ENCODE measurements around the gene LRRC18. TPM values are rescaled to one million over a fixed set of nuclear protein-coding genes. Genes with fewer than 3 reads are reported as not detected.

LRRC18 gene
- not detected for total RNA-seq

DNA sequence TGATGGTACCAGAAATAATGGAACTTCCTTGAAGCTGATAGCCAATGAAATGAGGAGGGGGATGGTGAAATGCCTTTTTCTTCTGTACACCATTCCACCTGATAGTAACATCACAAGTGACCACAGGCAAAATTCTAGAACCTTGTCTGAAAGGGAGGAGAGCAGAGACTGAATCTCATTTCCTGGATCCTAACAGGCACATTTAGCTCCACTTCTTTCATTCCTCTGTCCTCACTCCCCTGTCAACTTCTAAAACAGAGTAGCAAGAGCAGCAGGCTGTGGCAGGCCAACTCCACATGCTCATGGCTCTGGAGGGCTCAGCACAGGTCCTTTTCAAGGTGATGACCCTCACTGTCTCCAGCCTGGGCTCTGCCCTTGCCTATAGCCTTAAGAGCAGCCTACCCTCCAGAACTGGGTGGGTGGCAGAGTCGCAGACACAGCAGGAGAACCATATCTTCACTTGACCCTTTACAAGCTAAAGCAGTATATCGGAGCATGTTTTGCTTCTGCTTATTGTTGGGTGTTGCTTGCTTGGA is at the start of gene LRRC18:
LRRC18 (minus strand) TSS at position 51 of the 536 bp plus-strand sequence. CDS start 25,685 bp downstream, outside the sequence.
- no peak for TF ChIP-seq POLR2A (IDR thresholded peaks at IDR 0.05; ENCODE audit: low read depth)
- no peak for TF ChIP-seq POLR2AphosphoS5 (IDR thresholded peaks at IDR 0.05)
- TF ChIP-seq EP300 (IDR thresholded peaks at IDR 0.05), result no peak
- no peak for TF ChIP-seq CTCF (IDR thresholded peaks at IDR 0.05)
- no peaks in the 10 kb centered on the region for H3K9me3 ChIP-seq
- WGBS, result 97% methylated on average over 2 of the region's 2 CpGs
- DNase-seq (ENCODE audit: extremely low spot score), result no peak
- H3K4me1 ChIP-seq, result no peaks in the 10 kb centered on the region
- no peak within 1 kb of the TSS for H3K4me3 ChIP-seq
- no peak within 1 kb of the TSS for H3K27ac ChIP-seq (replicated peaks in 1 of 4)
- intact Hi-C loops (cut with DNase I), result no loop called here
- no peaks in the 10 kb centered on the region for H3K27me3 ChIP-seq
- H3K36me3 ChIP-seq, result no peaks in the 10 kb centered on the region

DNA sequence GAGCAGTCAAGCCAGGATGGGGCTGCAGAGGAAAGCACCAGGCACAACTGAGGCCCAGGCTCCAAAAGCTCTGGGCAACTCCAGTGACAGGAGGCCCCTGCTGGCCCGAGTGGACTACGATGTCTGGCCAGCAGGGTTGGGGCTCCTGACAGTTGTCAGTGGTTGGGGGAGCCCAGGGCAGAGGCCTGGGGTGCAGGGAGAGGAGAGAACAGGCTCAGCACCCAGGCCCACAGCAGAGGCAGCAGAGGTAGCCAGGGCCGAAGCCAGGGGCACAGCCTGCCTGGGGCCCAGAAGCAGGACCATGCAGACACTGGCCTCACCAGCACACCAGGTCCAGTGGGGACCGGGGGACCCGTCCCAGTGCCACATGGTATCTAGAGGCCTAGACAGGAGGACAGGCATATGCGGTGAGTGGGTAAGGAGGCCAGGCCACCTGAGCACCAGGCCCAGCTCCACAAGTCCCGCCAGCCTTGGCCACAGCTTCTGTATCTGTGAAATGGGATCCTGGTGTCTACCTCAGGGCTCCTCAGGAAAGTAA is 46.0 kb upstream of the LRRC18 start:
- 94% methylated on average over 2 of the region's 7 CpGs for WGBS

DNA sequence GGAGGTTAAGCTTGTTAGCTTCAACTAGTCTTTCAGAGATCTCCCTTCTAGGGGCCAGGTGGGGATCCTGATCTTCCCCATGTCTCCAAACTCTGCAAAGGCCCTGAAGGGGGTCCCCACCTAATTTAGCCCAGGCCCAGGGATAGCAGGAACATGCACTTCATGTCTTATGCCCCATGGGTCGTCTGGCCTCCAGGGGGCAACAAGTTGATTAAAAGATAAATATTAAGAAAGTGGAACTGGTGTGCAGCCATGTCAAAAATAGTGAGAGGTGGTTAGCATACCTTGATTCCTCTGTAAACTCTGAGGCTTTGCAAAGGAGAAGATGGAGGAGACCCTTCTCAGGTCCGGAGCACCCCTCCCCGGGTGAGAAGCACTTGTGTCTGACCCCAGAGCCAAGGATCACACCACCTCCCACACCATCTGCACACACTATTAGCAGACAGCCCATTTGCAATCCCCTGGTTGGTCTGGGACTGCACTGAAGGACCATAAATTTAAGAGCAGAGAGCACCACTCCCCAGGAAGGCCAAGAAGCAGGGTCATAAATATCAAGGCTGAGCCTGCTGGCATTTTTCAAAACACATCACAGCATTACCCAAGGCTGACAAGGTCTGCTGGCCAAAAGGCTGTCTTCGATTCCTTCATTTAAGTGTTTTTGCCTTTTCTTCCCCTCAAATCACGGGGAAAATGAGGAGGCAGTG is 44.2 kb upstream of the LRRC18 start:
- Histone ChIP-seq H3K4me1 (peaks cover 0 to 5% (median 2%) of the 10 kb centered on the region in 4 donors), H3K27me3 (no peaks in the 10 kb centered on the region), H3K4me3 (no peak overlapping the region), H3K36me3 (no peaks in the 10 kb centered on the region), H3K9me3 (no peaks in the 10 kb centered on the region), H3K27ac (replicated peaks in 1 of 4) (no peak overlapping the region)
- no peak for TF ChIP-seq CTCF (IDR thresholded peaks at IDR 0.05)
- TF ChIP-seq EP300 (IDR thresholded peaks at IDR 0.05), result no peak
- no peak for TF ChIP-seq POLR2AphosphoS5 (IDR thresholded peaks at IDR 0.05)
- no peak for TF ChIP-seq POLR2A (IDR thresholded peaks at IDR 0.05; ENCODE audit: low read depth)
- intact Hi-C loops (cut with DNase I), result loop anchor here (10.0 kb wide), 2 partner anchors 181 to 531 kb away; no protein-coding TSS in a partner anchor
- no peak for DNase-seq (ENCODE audit: extremely low spot score)
- 75% methylated on average over 5 of the region's 5 CpGs for WGBS

More for the DNA sequence above, 46.0 kb upstream of the LRRC18 start:
- no peak for DNase-seq (ENCODE audit: extremely low spot score)
- Histone ChIP-seq H3K36me3 (no peaks in the 10 kb centered on the region), H3K9me3 (no peaks in the 10 kb centered on the region), H3K4me3 (no peak overlapping the region), H3K27ac (replicated peaks in 1 of 4) (no peak overlapping the region), H3K4me1 (peaks cover 0 to 5% (median 2%) of the 10 kb centered on the region in 4 donors), H3K27me3 (no peaks in the 10 kb centered on the region)
- intact Hi-C loops (cut with DNase I), result loop anchor here (10.0 kb wide), 2 partner anchors 179 to 529 kb away; no protein-coding TSS in a partner anchor
- TF ChIP-seq POLR2A (IDR thresholded peaks at IDR 0.05; ENCODE audit: low read depth) (no peak), CTCF (IDR thresholded peaks at IDR 0.05) (no peak), EP300 (IDR thresholded peaks at IDR 0.05) (no peak), POLR2AphosphoS5 (IDR thresholded peaks at IDR 0.05) (no peak)

DNA sequence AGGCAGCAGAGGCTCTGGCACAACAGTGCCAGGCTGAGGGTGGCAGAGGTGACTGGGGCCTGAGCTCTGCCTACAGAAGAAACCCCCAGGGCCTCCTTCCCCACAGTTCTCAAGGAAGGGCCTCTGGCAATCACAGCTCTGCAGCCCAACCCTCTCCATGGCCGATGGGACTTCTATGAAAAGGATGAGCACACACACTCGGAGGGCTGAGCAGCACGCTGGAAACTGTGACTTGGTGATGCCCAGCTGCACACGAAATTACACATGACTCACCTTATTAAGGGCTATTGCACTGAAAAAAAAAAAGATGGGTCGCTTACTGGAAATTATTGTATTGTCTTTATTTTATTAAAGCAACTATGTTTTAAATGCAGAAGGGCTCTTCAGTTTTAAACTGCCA is 42.9 kb upstream of the LRRC18 start:
- intact Hi-C loops (cut with DNase I), result loop anchor here (10.0 kb wide), 2 partner anchors 182 to 532 kb away; no protein-coding TSS in a partner anchor
- H3K27me3 ChIP-seq, result no peaks in the 10 kb centered on the region
- WGBS, result 80% methylated on average over 5 of the region's 5 CpGs
- TF ChIP-seq POLR2AphosphoS5 (IDR thresholded peaks at IDR 0.05), result no peak
- TF ChIP-seq CTCF (IDR thresholded peaks at IDR 0.05), result no peak
- TF ChIP-seq EP300 (IDR thresholded peaks at IDR 0.05), result no peak
- no peak for TF ChIP-seq POLR2A (IDR thresholded peaks at IDR 0.05; ENCODE audit: low read depth)
- H3K27ac ChIP-seq (replicated peaks in 1 of 4), result no peak overlapping the region
- H3K36me3 ChIP-seq, result no peaks in the 10 kb centered on the region
- H3K9me3 ChIP-seq, result no peaks in the 10 kb centered on the region
- H3K4me3 ChIP-seq, result no peak overlapping the region
- DNase-seq (ENCODE audit: extremely low spot score), result no peak
- H3K4me1 ChIP-seq, result peaks cover 0 to 5% (median 2%) of the 10 kb centered on the region in 4 donors
